HepG2 (cell line): ENCODE measurements around the gene CASP5. TPM values are rescaled to one million over a fixed set of nuclear protein-coding genes. Genes with fewer than 3 reads are reported as not detected.

Source experiments
- AGO2 ChIP-seq: fragments of 200-400 bp; formaldehyde crosslinking; optimal IDR thresholded peaks from 2 replicates; pipeline ENCODE3; 2017; ENCODE audit warnings: mild to moderate bottlenecking, low read depth, low read length, moderate library complexity
- FOXK2 ChIP-seq: fragments of 450-650 bp; IDR thresholded peaks from 2 replicates; pipeline ENCODE4 v1.6.1; 2016
- HMG20A ChIP-seq: IDR thresholded peaks from 2 replicates; pipeline ENCODE4 v1.6.1; 2016; ENCODE audit warnings: borderline replicate concordance
- KLF12 ChIP-seq: sonication (generic); formaldehyde crosslinking; IDR thresholded peaks from 2 replicates; pipeline ENCODE4 v1.4.0; 2020; ENCODE audit warnings: missing genetic modification reagents, borderline replicate concordance
- PRDM4 ChIP-seq: sonication (generic); formaldehyde crosslinking; IDR thresholded peaks from 2 replicates; pipeline ENCODE4 v1.9.0; 2021; ENCODE audit warnings: missing genetic modification reagents, borderline replicate concordance
- RORA ChIP-seq: sonication (generic); formaldehyde crosslinking; IDR thresholded peaks from 2 replicates; pipeline ENCODE4 v1.5.0; 2020; ENCODE audit warnings: mild to moderate bottlenecking, missing genetic modification reagents, moderate library complexity
- SAP130 ChIP-seq: IDR thresholded peaks from 2 replicates; pipeline ENCODE4 v1.6.1; 2016; ENCODE audit warnings: low read depth
- ZC3H4 ChIP-seq: sonication (generic); formaldehyde crosslinking; IDR thresholded peaks from 2 replicates; pipeline ENCODE4 v1.4.0; 2020; ENCODE audit warnings: missing genetic modification reagents, borderline replicate concordance
- ZKSCAN1 ChIP-seq: fragments of 150-350 bp; IDR thresholded peaks from 2 replicates; pipeline ENCODE4 v1.6.1; 2014; ENCODE audit warnings: low read length
- ZNF207 ChIP-seq: fragments of 450-650 bp; IDR thresholded peaks from 2 replicates; pipeline ENCODE4 v1.6.1; 2016; ENCODE audit warnings: antibody characterized with exemption, borderline replicate concordance
- ZNF761 ChIP-seq: sonication (generic); formaldehyde crosslinking; conservative IDR thresholded peaks from 2 replicates; pipeline ENCODE4 v1.4.0; 2020; ENCODE audit warnings: mild to moderate bottlenecking, missing genetic modification reagents
- polyA plus RNA-seq, 8 experiments: library from polyadenylated mRNA; depleted of rRNA in 3 of 8; stranded (reverse) in 7 of 8; unstranded in 1 of 8; fragments of >200 nt; fragmentation: Illumina TruSeq in 4 of 8; extraction: Trizol in 4 of 8; gene quantifications; 2 replicates each; pipeline versions ENCODE4 v1.2.1 to v1.2.3, GENCODE V29; 2011 to 2016; ENCODE audit warnings: low read depth in 4 of 8, missing spikeins in 1 of 8, mixed read lengths in 1 of 8; ENCODE audit not compliant: insufficient read depth in 1 of 8
- total RNA-seq, 5 experiments: library from RNA; depleted of rRNA; stranded (reverse); fragments of >200 nt; fragmentation: Illumina TruSeq; extraction: Trizol; gene quantifications; 2 replicates each; pipeline ENCODE4 v1.2.3, GENCODE V29; 2016; ENCODE audit warnings: low read depth in 1 of 5
- TF ChIP-seq, protein P1 (sequence below), 2 experiments: sonication (generic) in 1 of 2; formaldehyde crosslinking in 1 of 2; IDR thresholded peaks; 2 replicates each; pipeline versions ENCODE4 v1.4.0 to v1.6.1; 2016 to 2020; ENCODE audit warnings: borderline replicate concordance in 1 of 2, low read depth in 1 of 2, mild to moderate bottlenecking in 1 of 2, missing genetic modification reagents in 1 of 2

The CASP5 gene
- total and polyA plus RNA-seq, 2 of the 13 experiments (the other 11 are each of a cell fraction or from before 2014, with no cell fraction given): not detected

- TF ChIP-seq PRDM4 (no peak), HMG20A (CRISPR knock-in tag) (peak; percentile 49; the same call in 1 of the 2 replicates), AGO2 (no peak), SAP130 (no peak), ZNF207 (no peak), RORA (CRISPR knock-in tag) (no peak), KLF12 (no peak), ZNF761 (no peak), ZC3H4 (CRISPR knock-in tag) (no peak), FOXK2 (no peak), ZKSCAN1 (no peak)
- TF ChIP-seq, protein P1, sequence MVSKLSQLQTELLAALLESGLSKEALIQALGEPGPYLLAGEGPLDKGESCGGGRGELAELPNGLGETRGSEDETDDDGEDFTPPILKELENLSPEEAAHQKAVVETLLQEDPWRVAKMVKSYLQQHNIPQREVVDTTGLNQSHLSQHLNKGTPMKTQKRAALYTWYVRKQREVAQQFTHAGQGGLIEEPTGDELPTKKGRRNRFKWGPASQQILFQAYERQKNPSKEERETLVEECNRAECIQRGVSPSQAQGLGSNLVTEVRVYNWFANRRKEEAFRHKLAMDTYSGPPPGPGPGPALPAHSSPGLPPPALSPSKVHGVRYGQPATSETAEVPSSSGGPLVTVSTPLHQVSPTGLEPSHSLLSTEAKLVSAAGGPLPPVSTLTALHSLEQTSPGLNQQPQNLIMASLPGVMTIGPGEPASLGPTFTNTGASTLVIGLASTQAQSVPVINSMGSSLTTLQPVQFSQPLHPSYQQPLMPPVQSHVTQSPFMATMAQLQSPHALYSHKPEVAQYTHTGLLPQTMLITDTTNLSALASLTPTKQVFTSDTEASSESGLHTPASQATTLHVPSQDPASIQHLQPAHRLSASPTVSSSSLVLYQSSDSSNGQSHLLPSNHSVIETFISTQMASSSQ (IDR thresholded peaks at IDR 0.05; ENCODE audit: low read depth): peak; percentile 70; the same call in 1 of the 2 replicates
- TF ChIP-seq, protein P1 (CRISPR knock-in tag; IDR thresholded peaks at IDR 0.05; ENCODE audit: borderline replicate concordance): no peak; the same call in 1 of the 2 replicates
Observed at GRCh38 chr11:105057432-105057831, 34.5 kb upstream of the CASP5 start (continued).
